Mesendoderm (in vitro differentiated cells): Measurements from ENCODE around the gene SLC19A3.
A peak's percentile ranks its signal among the peaks of the same experiment; 100 is the strongest.

Source experiments
- DNase-seq: peaks from one replicate; pipeline ENCODE4 v3.0.0; 2013
- H2AK5ac ChIP-seq: 2 replicates; pipeline ENCODE4 v1.6.1; 2013; ENCODE audit warnings: low read length, inconsistent platforms
- H2BK120ac ChIP-seq: 2 replicates; pipeline ENCODE4 v1.6.1; 2013; ENCODE audit warnings: low read depth, mild to moderate bottlenecking, low read length, moderate library complexity, mixed read lengths
- H2BK15ac ChIP-seq: replicated peaks from 2 replicates; pipeline ENCODE4 v1.6.1; 2013; ENCODE audit warnings: low read depth, mild to moderate bottlenecking, moderate library complexity
- H2BK5ac ChIP-seq: 2 replicates; pipeline ENCODE4 v1.6.1; 2013; ENCODE audit warnings: low read length, inconsistent platforms
- H3K18ac ChIP-seq: 2 replicates; pipeline ENCODE4 v1.6.1; 2013; ENCODE audit warnings: mild to moderate bottlenecking, low read length, mixed read lengths
- H3K23ac ChIP-seq: one replicate; pipeline ENCODE4 v1.6.1; 2013; ENCODE audit warnings: low read length
- H3K27ac ChIP-seq: 2 replicates; pipeline ENCODE4 v1.5.1; 2013; ENCODE audit warnings: low read depth, mild to moderate bottlenecking, inconsistent platforms, low read length, moderate library complexity
- H3K27me3 ChIP-seq: 2 replicates; pipeline ENCODE4 v1.6.1; 2013; ENCODE audit warnings: low read length, control low read depth, mild to moderate bottlenecking, inconsistent platforms; ENCODE audit not compliant: insufficient read depth, poor library complexity
- H3K36me3 ChIP-seq: 2 replicates; pipeline ENCODE4 v1.6.1; 2013; ENCODE audit warnings: low read length, inconsistent platforms; ENCODE audit not compliant: control insufficient read depth, insufficient read depth
- H3K4ac ChIP-seq: one replicate; pipeline ENCODE4 v1.6.1; 2013; ENCODE audit warnings: low read depth, mild to moderate bottlenecking, low read length, moderate library complexity
- H3K4me1 ChIP-seq: 2 replicates; pipeline ENCODE4 v1.6.1; 2013; ENCODE audit warnings: low read depth, low read length, inconsistent platforms; ENCODE audit not compliant: control insufficient read depth
- H3K4me2 ChIP-seq: 2 replicates; pipeline ENCODE4 v1.6.1; 2013; ENCODE audit warnings: low read length
- H3K4me3 ChIP-seq: 2 replicates; pipeline ENCODE4 v1.5.1; 2013; ENCODE audit warnings: mild to moderate bottlenecking, low read length
- H3K56ac ChIP-seq: one replicate; pipeline ENCODE4 v1.6.1; 2013; ENCODE audit warnings: low read length
- H3K79me1 ChIP-seq: 2 replicates; pipeline ENCODE4 v1.6.1; 2013; ENCODE audit warnings: low read length, inconsistent platforms
- H3K79me2 ChIP-seq: 2 replicates; pipeline ENCODE4 v1.6.1; 2013; ENCODE audit warnings: mild to moderate bottlenecking, low read length; ENCODE audit not compliant: control insufficient read depth, insufficient read depth
- H3K9ac ChIP-seq: 2 replicates; pipeline ENCODE4 v1.6.1; 2013; ENCODE audit warnings: low read length, inconsistent platforms
- H4K5ac ChIP-seq: one replicate; pipeline ENCODE4 v1.6.1; 2013; ENCODE audit warnings: low read length
- H4K8ac ChIP-seq: one replicate; pipeline ENCODE4 v1.6.1; 2013; ENCODE audit warnings: low read depth, mild to moderate bottlenecking, control low read depth, low read length, moderate library complexity
- WGBS: extraction: QIAGEN DNeasy Blood & Tissue Kit; methylation state at CpG from one replicate; pipeline ENCODE4 v1.1.7; 2013; ENCODE audit warnings: low lambda C conversion rate, missing lambda C conversion rate; ENCODE audit not compliant: insufficient coverage; ENCODE audit errors: extremely low coverage; 5-methylcytosine and 5-hydroxymethylcytosine counted together

Gene SLC19A3

DNA sequence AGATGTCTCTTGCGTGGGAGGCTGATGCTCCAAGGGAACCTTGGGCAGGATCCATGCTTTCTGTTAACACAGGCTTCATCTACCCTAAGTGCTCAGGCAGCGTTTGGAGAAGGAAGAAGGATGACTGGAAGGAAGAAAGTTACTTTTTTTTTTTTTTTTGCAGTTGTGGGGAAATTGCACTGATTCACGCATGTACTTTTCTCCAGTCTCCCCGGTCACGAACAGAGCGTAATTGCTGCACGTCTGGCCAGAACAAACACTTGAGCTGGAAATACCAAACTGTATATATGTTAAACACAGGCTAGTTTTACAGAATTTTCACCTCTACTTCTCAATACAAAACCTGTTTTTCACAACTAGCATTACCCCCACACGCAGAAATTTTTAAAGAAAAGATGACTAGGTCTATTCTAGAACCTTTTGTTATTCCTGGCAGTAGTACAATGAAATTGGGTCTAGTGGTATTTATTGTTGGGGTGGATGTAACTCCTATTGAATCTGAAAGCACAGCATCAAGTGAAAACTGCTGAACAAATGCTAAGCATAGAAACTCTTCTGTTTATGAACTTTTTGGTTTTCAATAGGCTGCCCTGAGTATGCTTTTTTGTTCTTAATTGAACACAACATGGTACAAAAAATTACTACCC, 60.5 kb downstream of the SLC19A3 start:
- Histone ChIP-seq H2BK120ac (no peak overlapping the region), H3K18ac (no peak overlapping the region), H3K9ac (no peak overlapping the region), H3K56ac (no peak overlapping the region), H3K79me2 (no peaks in the 10 kb centered on the region), H3K36me3 (no peaks in the 10 kb centered on the region), H4K5ac (no peak overlapping the region), H3K23ac (no peak overlapping the region), H3K4ac (no peak overlapping the region), H3K27ac (no peak overlapping the region), H2AK5ac (no peak overlapping the region), H3K4me1 (peaks cover 9% of the 10 kb centered on the region), H3K4me3 (no peak overlapping the region), H2BK15ac (no peak overlapping the region), H3K27me3 (no peaks in the 10 kb centered on the region), H2BK5ac (no peak overlapping the region), H3K79me1 (no peaks in the 10 kb centered on the region), H4K8ac (no peak overlapping the region), H3K4me2 (no peak overlapping the region)
- no CpG with 5 or more reads among the region's 8 CpGs for WGBS
- DNase-seq, result no peak

DNA sequence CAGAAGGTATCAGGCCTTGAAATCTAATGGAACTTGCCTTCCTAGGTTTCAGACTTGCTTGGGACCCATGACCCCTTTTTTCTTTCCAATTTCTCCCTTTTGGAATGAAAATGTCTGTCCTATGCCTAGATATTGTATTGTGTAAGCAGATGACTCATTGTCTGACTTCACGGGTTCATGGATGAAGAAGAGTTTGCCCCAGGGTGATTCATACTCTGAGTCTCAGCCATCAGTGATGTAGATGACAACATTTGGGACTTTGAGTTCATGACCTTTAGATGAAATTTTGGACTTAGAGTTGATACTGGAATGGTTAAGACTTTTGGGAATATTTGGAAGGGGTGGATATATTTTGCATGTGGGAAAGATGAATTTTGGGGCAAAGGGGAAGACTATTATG, 62.4 kb downstream of the SLC19A3 start:
- Histone ChIP-seq H3K27me3 (no peaks in the 10 kb centered on the region), H3K79me2 (no peaks in the 10 kb centered on the region), H3K4ac (no peak overlapping the region), H2BK120ac (no peak overlapping the region), H3K79me1 (no peaks in the 10 kb centered on the region), H3K9ac (no peak overlapping the region), H2BK5ac (no peak overlapping the region), H2AK5ac (no peak overlapping the region), H3K18ac (no peak overlapping the region), H3K36me3 (no peaks in the 10 kb centered on the region), H4K5ac (no peak overlapping the region), H3K4me1 (no peaks in the 10 kb centered on the region), H3K27ac (no peak overlapping the region), H3K4me3 (no peak overlapping the region), H3K23ac (no peak overlapping the region), H4K8ac (no peak overlapping the region), H3K4me2 (no peak overlapping the region), H3K56ac (no peak overlapping the region), H2BK15ac (no peak overlapping the region)
- DNase-seq, result no peak
- no CpG with 5 or more reads among the region's 1 CpG for WGBS

DNA sequence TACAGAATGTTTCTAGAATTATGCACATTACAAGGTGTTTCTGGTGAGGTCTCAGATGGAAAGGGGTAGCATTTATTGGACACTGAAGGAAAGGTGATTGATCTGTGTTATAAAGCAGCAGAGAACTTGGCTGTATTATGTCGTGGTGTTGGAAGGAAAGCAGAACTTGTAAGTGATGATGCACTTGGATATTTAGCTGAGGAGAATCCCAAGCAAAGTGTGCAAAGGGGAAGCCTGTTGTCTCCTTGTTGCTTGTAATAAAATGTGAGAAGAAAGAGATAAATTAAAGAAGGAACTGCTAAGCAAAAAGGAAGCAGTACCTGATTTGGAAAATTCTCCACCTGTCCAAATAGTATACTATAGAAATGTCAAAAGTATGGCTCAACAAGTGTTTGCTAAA, 63.4 kb downstream of the SLC19A3 start:
- Histone ChIP-seq H3K56ac (no peak overlapping the region), H4K5ac (no peak overlapping the region), H2BK5ac (no peak overlapping the region), H2BK15ac (no peak overlapping the region), H3K23ac (no peak overlapping the region), H2BK120ac (no peak overlapping the region), H3K9ac (no peak overlapping the region), H3K4ac (no peak overlapping the region), H3K27me3 (no peaks in the 10 kb centered on the region), H3K4me2 (no peak overlapping the region), H3K4me3 (no peak overlapping the region), H3K79me1 (no peaks in the 10 kb centered on the region), H2AK5ac (no peak overlapping the region), H3K27ac (no peak overlapping the region), H3K79me2 (no peaks in the 10 kb centered on the region), H3K18ac (no peak overlapping the region), H3K4me1 (no peaks in the 10 kb centered on the region), H3K36me3 (no peaks in the 10 kb centered on the region), H4K8ac (no peak overlapping the region)
- DNase-seq, result no peak
- WGBS, result no CpG with 5 or more reads among the region's 1 CpG

DNA sequence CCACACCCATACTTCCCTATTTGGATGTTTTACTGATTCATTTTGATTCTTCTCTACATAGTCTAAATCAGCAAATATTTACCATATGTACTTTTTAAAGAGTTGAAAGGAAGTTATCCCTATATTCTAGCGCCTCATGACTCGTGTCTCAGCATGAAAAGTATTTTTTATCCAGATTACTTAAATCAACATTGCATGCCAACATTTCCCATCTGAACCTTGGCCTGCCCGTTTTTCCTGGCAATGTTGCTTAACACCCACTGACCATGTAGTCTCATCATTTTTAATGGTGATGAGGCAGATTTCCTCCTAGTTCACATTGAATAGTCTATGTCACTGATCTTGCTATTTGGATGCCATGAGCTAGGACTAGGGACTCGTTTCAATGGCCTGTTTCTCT, 64.4 kb downstream of the SLC19A3 start:
- Histone ChIP-seq H3K4me3 (no peak overlapping the region), H4K8ac (no peak overlapping the region), H3K4me2 (no peak overlapping the region), H3K56ac (no peak overlapping the region), H3K79me2 (no peaks in the 10 kb centered on the region), H2AK5ac (no peak overlapping the region), H2BK5ac (no peak overlapping the region), H3K9ac (no peak overlapping the region), H3K27ac (no peak overlapping the region), H2BK120ac (no peak overlapping the region), H4K5ac (no peak overlapping the region), H3K23ac (no peak overlapping the region), H3K27me3 (no peaks in the 10 kb centered on the region), H3K79me1 (no peaks in the 10 kb centered on the region), H3K36me3 (no peaks in the 10 kb centered on the region), H2BK15ac (no peak overlapping the region), H3K4me1 (no peaks in the 10 kb centered on the region), H3K18ac (no peak overlapping the region), H3K4ac (no peak overlapping the region)
- no CpG with 5 or more reads among the region's 4 CpGs for WGBS
- DNase-seq, result no peak

DNA sequence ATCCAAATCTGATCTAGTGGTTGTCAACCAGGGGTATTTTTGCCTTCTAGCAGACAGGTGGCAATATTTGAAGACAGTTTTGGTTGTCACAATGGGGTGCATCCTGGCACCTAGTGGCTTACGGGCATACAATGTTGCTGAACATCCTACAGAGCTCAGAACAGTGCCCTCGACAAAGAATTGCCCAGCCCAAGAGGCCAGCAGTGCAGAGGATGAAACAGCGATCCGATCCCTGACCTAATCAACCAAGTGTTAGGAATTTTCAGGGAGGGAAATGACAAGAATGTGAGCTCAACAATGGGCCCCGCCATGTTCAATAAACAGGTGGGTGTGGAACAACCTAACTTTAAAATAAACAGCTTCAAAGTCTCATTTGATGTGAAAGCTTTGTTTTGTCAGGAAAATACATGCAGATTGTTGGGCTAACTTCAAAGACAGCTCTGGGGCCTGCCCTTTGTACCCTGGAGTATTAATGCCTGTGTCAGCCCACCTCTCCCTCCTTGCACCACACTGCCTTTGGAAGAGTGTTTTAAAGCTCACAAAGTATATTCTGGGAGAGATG, 73.8 kb downstream of the SLC19A3 start:
- no peak overlapping the region for H3K23ac ChIP-seq
- H3K9ac ChIP-seq, result no peak overlapping the region
- peak; percentile 47 for DNase-seq
- H3K18ac ChIP-seq, result no peak overlapping the region
- no peak overlapping the region for H3K4me3 ChIP-seq
- no peaks in the 10 kb centered on the region for H3K27me3 ChIP-seq
- H3K27ac ChIP-seq, result no peak overlapping the region
- H4K8ac ChIP-seq, result no peak overlapping the region
- H3K79me2 ChIP-seq, result no peaks in the 10 kb centered on the region
- no peaks in the 10 kb centered on the region for H3K79me1 ChIP-seq
- H4K5ac ChIP-seq, result no peak overlapping the region
- no peak overlapping the region for H3K4me2 ChIP-seq
- H2BK120ac ChIP-seq, result no peak overlapping the region
- WGBS, result no CpG with 5 or more reads among the region's 5 CpGs
- no peak overlapping the region for H2AK5ac ChIP-seq
- H3K56ac ChIP-seq, result no peak overlapping the region
- H3K4ac ChIP-seq, result no peak overlapping the region
- H2BK15ac ChIP-seq, result no peak overlapping the region
- no peaks in the 10 kb centered on the region for H3K4me1 ChIP-seq
- no peak overlapping the region for H2BK5ac ChIP-seq
- H3K36me3 ChIP-seq, result no peaks in the 10 kb centered on the region

DNA sequence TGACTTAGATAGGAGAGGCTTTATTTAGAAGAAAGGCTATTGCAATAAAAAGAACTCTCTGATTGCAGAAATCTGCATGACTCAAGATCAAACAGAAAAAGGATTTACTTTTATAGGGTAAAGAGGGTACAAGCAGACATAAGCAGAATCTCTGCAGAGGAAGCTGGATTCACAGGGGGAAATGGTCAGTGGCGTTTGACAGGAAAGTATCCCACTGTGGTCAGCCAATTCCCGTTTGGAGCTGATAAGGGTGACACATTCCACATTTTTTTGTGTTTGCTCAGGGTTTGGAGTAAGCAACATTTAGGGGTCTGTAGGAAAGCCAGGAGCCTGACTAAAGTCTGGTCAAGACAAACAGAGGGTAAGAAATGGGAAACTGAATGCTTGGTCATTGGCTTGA, 75.2 kb downstream of the SLC19A3 start:
- no peaks in the 10 kb centered on the region for H3K79me1 ChIP-seq
- no peak overlapping the region for H3K9ac ChIP-seq
- H3K27me3 ChIP-seq, result no peaks in the 10 kb centered on the region
- no peaks in the 10 kb centered on the region for H3K4me1 ChIP-seq
- no peak overlapping the region for H3K4me2 ChIP-seq
- WGBS, result no CpG with 5 or more reads among the region's 2 CpGs
- no peak overlapping the region for H2BK15ac ChIP-seq
- H3K27ac ChIP-seq, result no peak overlapping the region
- no peak overlapping the region for H2AK5ac ChIP-seq
- no peak overlapping the region for H4K5ac ChIP-seq
- no peak overlapping the region for H3K56ac ChIP-seq
- H3K4me3 ChIP-seq, result no peak overlapping the region
- H3K36me3 ChIP-seq, result no peaks in the 10 kb centered on the region
- DNase-seq, result peak; percentile 42
- no peak overlapping the region for H3K4ac ChIP-seq
- no peak overlapping the region for H2BK120ac ChIP-seq
- no peak overlapping the region for H3K23ac ChIP-seq
- no peaks in the 10 kb centered on the region for H3K79me2 ChIP-seq
- H4K8ac ChIP-seq, result no peak overlapping the region
- H2BK5ac ChIP-seq, result no peak overlapping the region
- H3K18ac ChIP-seq, result no peak overlapping the region
